H1 (cell line): ENCODE measurements around the gene DRC3. TPM values are rescaled to one million over a fixed set of nuclear protein-coding genes. Genes with fewer than 3 reads are reported as not detected.

ENCODE experiments used
- CTCF ChIA-PET: fragments of 300-600 bp; sonication (Branson Sonifier 250); formaldehyde crosslinking; loops from one replicate; lab custom pipeline; 2021; ENCODE audit not compliant: partially characterized antibody; lab: Charles Lee
- POLR2A ChIA-PET: fragments of 300-600 bp; sonication (Branson Sonifier 250); formaldehyde crosslinking; loops from one replicate; lab custom pipeline; 2021; ENCODE audit warnings: inconsistent platforms; ENCODE audit not compliant: partially characterized antibody; lab: Charles Lee
- DNase-seq, 2 experiments: peaks; one replicate each; pipeline versions ENCODE4 v3.0.0 to v3.0.0-alpha.2; 2010 to 2022; ENCODE audit warnings: low spot score in 2 of 2, low read depth in 1 of 2, mixed read lengths in 1 of 2
- FAIRE-seq: peaks from 2 replicates; lab custom pipeline; 2011; peaks lifted over from hg19 to GRCh38; lab: Jason Lieb, UNC
- H2AFZ ChIP-seq: 2 replicates; pipeline ENCODE4 v1.8.1; 2012; ENCODE audit warnings: low read length, inconsistent platforms
- H2AK5ac ChIP-seq: 2 replicates; pipeline ENCODE4 v1.6.1; 2013; ENCODE audit warnings: low read depth, low read length
- H2BK120ac ChIP-seq: replicated peaks from 2 replicates; pipeline ENCODE3; 2013; ENCODE audit warnings: low read depth, low read length, inconsistent platforms
- H2BK12ac ChIP-seq: 2 replicates; pipeline ENCODE4 v1.6.1; 2013; ENCODE audit warnings: low read depth, low read length
- H2BK15ac ChIP-seq: 2 replicates; pipeline ENCODE4 v1.6.1; 2013; ENCODE audit warnings: low read length
- H2BK20ac ChIP-seq: 2 replicates; pipeline ENCODE4 v1.6.1; 2013; ENCODE audit warnings: low read length
- H2BK5ac ChIP-seq: 2 replicates; pipeline ENCODE4 v1.6.1; 2013; ENCODE audit warnings: low read depth, low read length
- H3K14ac ChIP-seq: 2 replicates; pipeline ENCODE4 v1.6.1; 2013; ENCODE audit warnings: inconsistent platforms; ENCODE audit not compliant: insufficient read length
- H3K18ac ChIP-seq: 2 replicates; pipeline ENCODE4 v1.6.1; 2013; ENCODE audit warnings: low read length; ENCODE audit errors: extremely low read depth
- H3K23ac ChIP-seq: 2 replicates; pipeline ENCODE4 v1.6.1; 2013; ENCODE audit warnings: inconsistent platforms; ENCODE audit not compliant: insufficient read length
- H3K23me2 ChIP-seq: 2 replicates; pipeline ENCODE4 v1.6.1; 2013; ENCODE audit warnings: low read depth, low read length
- H3K27ac ChIP-seq: 2 replicates; pipeline ENCODE4 v1.6.1; 2011; ENCODE audit warnings: low read depth, low read length, inconsistent platforms
- H3K27me3 ChIP-seq, 4 experiments: replicated peaks in 1 of 4; 1 replicate in 1 of 4; 2 replicates in 3 of 4; pipeline versions ENCODE4 v1.6.1 to v1.8.1; 2011 to 2013; ENCODE audit warnings: low read length in 3 of 4, mild to moderate bottlenecking in 3 of 4, inconsistent platforms in 2 of 4, mixed read lengths in 2 of 4, moderate library complexity in 1 of 4; ENCODE audit not compliant: control insufficient read depth in 3 of 4, insufficient read depth in 3 of 4; ENCODE audit errors: extremely low read depth in 1 of 4
- H3K36me3 ChIP-seq, 4 experiments: 2 replicates each; pipeline versions ENCODE4 v1.6.1 to v1.8.1; 2011 to 2013; ENCODE audit warnings: mild to moderate bottlenecking in 4 of 4, low read length in 3 of 4, moderate library complexity in 2 of 4, control low read depth in 1 of 4, inconsistent platforms in 1 of 4; ENCODE audit not compliant: insufficient read depth in 4 of 4, control insufficient read depth in 2 of 4
- H3K4ac ChIP-seq: replicated peaks from 2 replicates; pipeline ENCODE3; 2013; ENCODE audit warnings: low read length, low read depth, mixed read lengths, inconsistent platforms; ENCODE audit not compliant: insufficient read length
- H3K4me1 ChIP-seq, 4 experiments: replicated peaks in 1 of 4; 1 replicate in 1 of 4; 2 replicates in 3 of 4; pipeline versions ENCODE4 v1.6.1 to v1.8.1; 2011 to 2013; ENCODE audit warnings: low read length in 3 of 4, inconsistent platforms in 2 of 4, mixed read lengths in 1 of 4; ENCODE audit not compliant: insufficient read depth in 4 of 4, control insufficient read depth in 3 of 4
- H3K4me2 ChIP-seq, 2 experiments: 2 replicates each; pipeline versions ENCODE4 v1.6.1 to v1.8.1; 2011 to 2013; ENCODE audit warnings: low read depth in 2 of 2, low read length in 2 of 2, control low read depth in 1 of 2, inconsistent platforms in 1 of 2, mild to moderate bottlenecking in 1 of 2; ENCODE audit not compliant: insufficient read depth in 1 of 2
- H3K4me3 ChIP-seq, 4 experiments: fragments of 200-600, 300-600 bp in 1 of 4; sonication (generic), shearing (Covaris generic), sonication (Bioruptor Twin) in 1 of 4; 2 replicates each; pipeline versions ENCODE4 v1.5.1 to v1.8.1; 2011 to 2016; ENCODE audit warnings: low read length in 4 of 4, low read depth in 3 of 4, control low read depth in 2 of 4, inconsistent platforms in 2 of 4, mild to moderate bottlenecking in 2 of 4, mixed read lengths in 1 of 4, moderate library complexity in 1 of 4; ENCODE audit not compliant: insufficient read depth in 2 of 4; ENCODE audit errors: extremely low read depth in 1 of 4
- H3K56ac ChIP-seq: replicated peaks from 2 replicates; pipeline ENCODE3; 2013; ENCODE audit warnings: low read depth, mild to moderate bottlenecking, mixed read lengths, low read length, inconsistent platforms; ENCODE audit not compliant: insufficient read length
- H3K79me1 ChIP-seq: 2 replicates; pipeline ENCODE4 v1.6.1; 2013; ENCODE audit warnings: low read depth, low read length, control low read depth
- H3K79me2 ChIP-seq, 2 experiments: 2 replicates each; pipeline versions ENCODE4 v1.6.1 to v1.8.1; 2012 to 2013; ENCODE audit warnings: low read length in 2 of 2, mild to moderate bottlenecking in 2 of 2, inconsistent platforms in 1 of 2; ENCODE audit not compliant: insufficient read depth in 2 of 2, control insufficient read depth in 1 of 2
- H3K9ac ChIP-seq, 4 experiments: replicated peaks in 1 of 4; 1 replicate in 1 of 4; 2 replicates in 3 of 4; pipeline versions ENCODE4 v1.6.1 to v1.8.1; 2011 to 2013; ENCODE audit warnings: low read depth in 3 of 4, low read length in 3 of 4, control low read depth in 2 of 4, mild to moderate bottlenecking in 2 of 4, moderate library complexity in 2 of 4, inconsistent platforms in 1 of 4; ENCODE audit errors: extremely low read depth in 1 of 4
- H3K9me3 ChIP-seq, 2 experiments: 2 replicates each; pipeline versions ENCODE4 v1.6.1 to v1.8.1; 2012 to 2013; ENCODE audit warnings: mild to moderate bottlenecking in 2 of 2, moderate library complexity in 2 of 2, control low read depth in 1 of 2, inconsistent platforms in 1 of 2, low read depth in 1 of 2, low read length in 1 of 2, mixed read lengths in 1 of 2; ENCODE audit not compliant: insufficient read depth in 2 of 2
- H4K20me1 ChIP-seq, 2 experiments: replicated peaks in 1 of 2; 2 replicates each; pipeline versions ENCODE3 to v1.8.1; 2011 to 2013; ENCODE audit warnings: inconsistent platforms in 2 of 2, low read length in 2 of 2, mild to moderate bottlenecking in 1 of 2; ENCODE audit not compliant: insufficient read depth in 2 of 2, control insufficient read depth in 1 of 2
- H4K5ac ChIP-seq: 2 replicates; pipeline ENCODE4 v1.6.1; 2013; ENCODE audit warnings: low read length, low read depth, mixed read lengths, inconsistent platforms; ENCODE audit not compliant: insufficient read length
- H4K8ac ChIP-seq: 2 replicates; pipeline ENCODE4 v1.8.0; 2013; ENCODE audit warnings: mild to moderate bottlenecking, moderate library complexity, low read length, inconsistent platforms; ENCODE audit not compliant: insufficient read depth; ENCODE audit errors: extremely low read depth
- H4K91ac ChIP-seq: replicated peaks from 2 replicates; pipeline ENCODE3; 2013; ENCODE audit warnings: low read length, mixed read lengths, inconsistent platforms; ENCODE audit not compliant: insufficient read length
- BRCA1 ChIP-seq: IDR thresholded peaks from 2 replicates; pipeline ENCODE4 v1.6.1; 2012; ENCODE audit warnings: low read depth, low read length, improper control_type of control experiment
- JUND ChIP-seq: IDR thresholded peaks from 2 replicates; pipeline ENCODE4 v1.6.1; 2011; ENCODE audit warnings: mild to moderate bottlenecking, improper control_type of control experiment, low read length
- KDM5A ChIP-seq: fragments of 200-600 bp; IDR thresholded peaks from 2 replicates; pipeline ENCODE4 v1.7.1; 2012; ENCODE audit warnings: mild to moderate bottlenecking, low read length, inconsistent platforms, mixed read lengths
- MAFK ChIP-seq: IDR thresholded peaks from 2 replicates; pipeline ENCODE4 v1.6.1; 2012; ENCODE audit warnings: low read depth, mild to moderate bottlenecking, improper control_type of control experiment, low read length
- RAD21 ChIP-seq, 2 experiments: IDR thresholded peaks in 1 of 2; conservative IDR thresholded peaks in 1 of 2; 2 replicates each; pipeline ENCODE4 v1.6.1; 2011; ENCODE audit warnings: low read depth in 2 of 2, low read length in 2 of 2, improper control_type of control experiment in 1 of 2, inconsistent platforms in 1 of 2, mild to moderate bottlenecking in 1 of 2, moderate library complexity in 1 of 2
- RFX5 ChIP-seq: IDR thresholded peaks from 2 replicates; pipeline ENCODE4 v1.6.1; 2011; ENCODE audit warnings: low read depth, low read length, improper control_type of control experiment, borderline replicate concordance
- SIRT6 ChIP-seq: IDR thresholded peaks from one replicate; pipeline ENCODE4 v1.7.1; 2012; ENCODE audit warnings: low read length, inconsistent platforms
- TAF7 ChIP-seq: optimal IDR thresholded peaks from 2 replicates; pipeline ENCODE3; 2011; ENCODE audit warnings: low read depth, mild to moderate bottlenecking, inconsistent platforms, low read length, moderate library complexity, borderline replicate concordance
- TEAD4 ChIP-seq: IDR thresholded peaks from 2 replicates; pipeline ENCODE4 v1.6.1; 2012; ENCODE audit warnings: low read depth, low read length, inconsistent platforms, mixed read lengths
- ZNF274 ChIP-seq: IDR thresholded peaks from 2 replicates; pipeline ENCODE4 v1.7.0; 2012; ENCODE audit warnings: low read length, borderline replicate concordance; ENCODE audit errors: extremely low read depth
- WGBS, 2 experiments: shearing (Covaris generic) in 1 of 2; methylation state at CpG; one replicate each; pipeline versions ENCODE4 v1.1.6 to v1.1.7; 2013 to 2015; ENCODE audit warnings: low lambda C conversion rate in 2 of 2, mixed read lengths in 2 of 2, inconsistent platforms in 1 of 2, low coverage in 1 of 2, missing lambda C conversion rate in 1 of 2; ENCODE audit not compliant: insufficient replicate concordance in 2 of 2, insufficient coverage in 1 of 2, insufficient read length in 1 of 2; ENCODE audit errors: extremely low coverage in 1 of 2, missing lambda C conversion rate in 1 of 2; 5-methylcytosine and 5-hydroxymethylcytosine counted together
- polyA plus RNA-seq, 7 experiments: library from polyadenylated mRNA; depleted of rRNA in 3 of 7; stranded (reverse) in 5 of 7; unstranded in 2 of 7; fragments of >200 nt in 5 of 7; fragments of 200-250 nt in 2 of 7; gene quantifications; 1 replicate in 5 of 7; 2 replicates in 1 of 7; 4 replicates in 1 of 7; pipeline versions ENCODE4 v1.2.1 to v1.2.3, GENCODE V29; 2011 to 2013; ENCODE audit warnings: missing spikeins in 2 of 7, mixed read lengths in 2 of 7
- total RNA-seq: library from RNA; stranded (reverse); fragmentation: NEBNext Ultra II Directional; extraction: Animal tissue kit (Norgen Biotek cat#: 25700); gene quantifications from 2 replicates; pipeline ENCODE4 v1.2.1, GENCODE V29; 2021
- TF ChIP-seq, protein P1 (sequence below): IDR thresholded peaks from 2 replicates; pipeline ENCODE4 v1.6.1; 2012; ENCODE audit warnings: inconsistent platforms

The DRC3 gene
- total and polyA plus RNA-seq, 2 of the 8 experiments (the other 6 are each of a cell fraction or from before 2014, with no cell fraction given) = 0.59 TPM; not detected in 1

DNA sequence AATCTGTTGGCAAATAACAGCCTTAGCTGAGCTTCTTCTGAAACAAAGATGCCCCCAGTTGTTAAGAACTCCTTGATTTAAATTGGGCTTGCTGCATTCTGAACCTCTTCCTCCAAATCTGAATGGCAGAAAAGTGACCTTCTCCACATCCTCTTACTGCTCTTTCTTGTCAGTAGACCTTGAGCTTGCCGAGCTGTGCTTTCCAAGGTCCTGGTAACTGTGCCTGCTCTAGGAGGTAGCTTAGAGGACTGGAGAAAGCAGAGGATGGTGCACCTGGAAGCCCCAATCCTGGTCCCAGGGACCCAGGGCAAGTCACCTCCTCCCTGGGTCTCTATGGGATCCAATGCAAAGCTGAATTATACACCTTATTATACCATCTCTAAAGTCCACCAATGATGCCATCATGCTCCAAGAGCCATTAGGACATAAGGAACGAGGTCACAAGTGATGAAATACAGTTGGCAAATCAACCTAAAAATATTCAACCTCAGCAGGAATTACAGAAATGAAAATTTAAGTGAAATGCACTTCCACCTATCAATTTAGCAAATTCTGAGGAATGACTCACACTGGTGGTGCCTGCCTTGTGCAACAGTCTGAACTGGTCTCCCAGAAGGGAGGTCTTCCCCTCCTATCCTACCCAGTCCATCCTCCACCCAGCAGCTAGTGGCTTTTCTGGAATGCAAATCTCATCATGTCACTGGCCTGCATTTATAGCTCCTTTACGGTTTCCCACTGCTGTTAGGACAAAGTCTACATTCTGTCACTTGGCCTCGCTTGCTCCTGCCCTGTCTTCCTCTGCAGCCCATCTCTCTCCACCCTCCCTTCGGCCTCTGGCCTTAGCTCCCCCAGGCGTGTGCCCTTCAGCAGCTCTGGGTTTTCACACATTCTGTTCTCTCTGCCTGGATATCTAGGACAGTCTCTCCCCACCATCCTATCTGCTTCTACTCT lies 37.1 kb upstream of the DRC3 start:
- Histone ChIP-seq H3K9me3 (no peaks in the 10 kb centered on the region), H4K91ac (no peak overlapping the region), H2AFZ (no peak overlapping the region), H2BK120ac (no peak overlapping the region), H4K8ac (no peak overlapping the region), H3K23me2 (no peaks in the 10 kb centered on the region), H3K56ac (no peak overlapping the region), H3K18ac (no peak overlapping the region), H2AK5ac (no peak overlapping the region; the same call in 1 of the 2 replicates), H2BK15ac (no peak overlapping the region), H3K4me1 (no peaks in the 10 kb centered on the region), H3K4me3 (no peak overlapping the region), H3K4ac (no peak overlapping the region), H4K20me1 (no peaks in the 10 kb centered on the region), H3K79me2 (no peaks in the 10 kb centered on the region), H2BK20ac (no peak overlapping the region), H4K5ac (no peak overlapping the region), H3K14ac (no peak overlapping the region), H3K9ac (no peak overlapping the region), H3K27ac (no peak overlapping the region), H2BK5ac (no peak overlapping the region), H3K36me3 (no peaks in the 10 kb centered on the region), H3K27me3 (0 out of 7 replicates have a peak, but pooled peaks cover 0 to 2% (median 0%) of the 10 kb centered on the region in 4 experiments), H3K23ac (no peak overlapping the region), H3K79me1 (no peaks in the 10 kb centered on the region), H3K4me2 (no peak overlapping the region), H2BK12ac (no peak overlapping the region; the same call in 1 of the 2 replicates)
- DNase-seq (no peak), FAIRE-seq (no peak)
- ChIA-PET CTCF (interaction anchor here (0.6 to 2.3 kb wide), 16 partner anchors 9 to 124 kb away, joined by 3 to 13 read pairs (median 3); no protein-coding TSS in a partner anchor), POLR2A (interaction anchor here (1.1 to 1.7 kb wide), 3 partner anchors 9 to 23 kb away, joined by 3 to 4 read pairs (median 4); no protein-coding TSS in a partner anchor)
- 84% methylated on average over 6 of the region's 6 CpGs; no CpG with 5 or more reads in 1 of the 2 experiments for WGBS, 2 experiments
- TF ChIP-seq SIRT6 (no peak), RAD21 (IDR thresholded peaks at IDR 0.05 in 1 of 2, conservative IDR thresholded peaks at IDR 0.05 in 1 of 2; ENCODE audit: low read depth in 2 of 2, low read length in 2 of 2) (no peak), TAF7 (no peak), JUND (no peak), BRCA1 (no peak), TEAD4 (no peak), KDM5A (no peak), MAFK (no peak), ZNF274 (no peak), RFX5 (no peak)
- TF ChIP-seq, protein P1, sequence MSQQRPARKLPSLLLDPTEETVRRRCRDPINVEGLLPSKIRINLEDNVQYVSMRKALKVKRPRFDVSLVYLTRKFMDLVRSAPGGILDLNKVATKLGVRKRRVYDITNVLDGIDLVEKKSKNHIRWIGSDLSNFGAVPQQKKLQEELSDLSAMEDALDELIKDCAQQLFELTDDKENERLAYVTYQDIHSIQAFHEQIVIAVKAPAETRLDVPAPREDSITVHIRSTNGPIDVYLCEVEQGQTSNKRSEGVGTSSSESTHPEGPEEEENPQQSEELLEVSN = no peak
